SK-N-SH (cell line): Measurements from ENCODE around the gene POU2F1. TPM values are rescaled to one million over a fixed set of nuclear protein-coding genes. Genes with fewer than 3 reads are reported as not detected.

Experiments used
- CTCF ChIA-PET: fragments of 300-600, 350-600 bp; formaldehyde crosslinking; extraction: SDS; loops from one replicate; lab custom pipeline; 2021; lab: Yijun Ruan, JAX
- POLR2A ChIA-PET: fragments of 350-600 bp; sonication (Branson Sonifier 250); formaldehyde crosslinking; extraction: SDS; loops from one replicate; lab custom pipeline; 2020; ENCODE audit warnings: antibody characterized with exemption, inconsistent platforms; lab: Yijun Ruan, JAX
- DNase-seq: peaks from one replicate; pipeline ENCODE4 v3.0.0; 2012
- H2AFZ ChIP-seq: fragments of 200-600 bp; sonication (generic); 2 replicates; pipeline ENCODE4 v1.8.1; 2016; ENCODE audit warnings: antibody characterized with exemption, mild to moderate bottlenecking, low read depth
- H3F3A ChIP-seq: fragments of 200-600 bp; sonication (generic); replicated peaks from 2 replicates; pipeline ENCODE3; 2016; ENCODE audit warnings: antibody characterized with exemption, mild to moderate bottlenecking; ENCODE audit not compliant: insufficient read depth
- H3K27ac ChIP-seq, 2 experiments: fragments of 200-500 bp in 1 of 2; fragments of 200-600 bp in 1 of 2; sonication (Bioruptor generic) in 1 of 2; sonication (generic), shearing (Covaris generic) in 1 of 2; 2 replicates each; pipeline versions ENCODE4 v1.5.1 to v1.6.1; 2014 to 2016; ENCODE audit warnings: low read depth in 2 of 2, inconsistent platforms in 1 of 2, low read length in 1 of 2, mild to moderate bottlenecking in 1 of 2, mixed read lengths in 1 of 2
- H3K27me3 ChIP-seq: fragments of 200-600 bp; sonication (generic), shearing (Covaris generic); 2 replicates; pipeline ENCODE4 v1.6.1; 2016; ENCODE audit warnings: mixed run types; ENCODE audit not compliant: insufficient read depth
- H3K36me3 ChIP-seq, 2 experiments: fragments of 200-500 bp in 1 of 2; fragments of 200-600 bp in 1 of 2; sonication (Bioruptor generic) in 1 of 2; sonication (generic) in 1 of 2; replicated peaks in 1 of 2; 2 replicates each; pipeline versions ENCODE3 to v1.5.1; 2014 to 2016; ENCODE audit warnings: low read length in 1 of 2, mild to moderate bottlenecking in 1 of 2; ENCODE audit not compliant: insufficient read depth in 2 of 2, control insufficient read depth in 1 of 2
- H3K4me1 ChIP-seq, 2 experiments: fragments of 200-500 bp in 1 of 2; fragments of 200-600 bp in 1 of 2; sonication (Bioruptor generic) in 1 of 2; sonication (generic), shearing (Covaris generic) in 1 of 2; 2 replicates each; pipeline versions ENCODE4 v1.5.1 to v1.6.1; 2014 to 2016; ENCODE audit warnings: low read depth in 1 of 2, low read length in 1 of 2, mixed run types in 1 of 2; ENCODE audit not compliant: insufficient read depth in 2 of 2, control insufficient read depth in 1 of 2
- H3K4me2 ChIP-seq: fragments of 200-600 bp; sonication (generic), shearing (Covaris generic); 2 replicates; pipeline ENCODE4 v1.6.1; 2017; ENCODE audit warnings: mixed run types
- H3K4me3 ChIP-seq, 2 experiments: fragments of 200-500 bp in 1 of 2; fragments of 200-600 bp in 1 of 2; sonication (Bioruptor generic) in 1 of 2; sonication (generic), shearing (Covaris generic) in 1 of 2; 2 replicates each; pipeline versions ENCODE4 v1.5.1 to v1.8.1; 2014 to 2016; ENCODE audit warnings: low read depth in 2 of 2, inconsistent platforms in 1 of 2, low read length in 1 of 2, mild to moderate bottlenecking in 1 of 2, mixed read lengths in 1 of 2, moderate library complexity in 1 of 2
- H3K79me2 ChIP-seq: fragments of 200-600 bp; sonication (generic); 2 replicates; pipeline ENCODE4 v1.8.1; 2017; ENCODE audit warnings: mild to moderate bottlenecking; ENCODE audit not compliant: insufficient read depth
- H3K9ac ChIP-seq: fragments of 200-600 bp; sonication (generic); 2 replicates; pipeline ENCODE4 v1.6.1; 2017; ENCODE audit warnings: mixed run types
- H3K9me2 ChIP-seq: fragments of 200-600 bp; sonication (generic); 2 replicates; pipeline ENCODE4 v1.6.1; 2017; ENCODE audit warnings: mixed run types
- H3K9me3 ChIP-seq: fragments of 200-600 bp; sonication (generic); 2 replicates; pipeline ENCODE4 v1.6.1; 2017; ENCODE audit warnings: mixed run types, mild to moderate bottlenecking, moderate library complexity
- H4K20me1 ChIP-seq: fragments of 200-600 bp; sonication (generic); 2 replicates; pipeline ENCODE4 v1.6.1; 2017; ENCODE audit warnings: mild to moderate bottlenecking, mixed run types; ENCODE audit not compliant: insufficient read depth
- CHD2 ChIP-seq: fragments of 150-350 bp; IDR thresholded peaks from 2 replicates; pipeline ENCODE4 v1.6.1; 2018; ENCODE audit warnings: low read length; ENCODE audit not compliant: partially characterized antibody
- FOXJ3 ChIP-seq: sonication (generic); formaldehyde crosslinking; IDR thresholded peaks from 2 replicates; pipeline ENCODE4 v1.5.1; 2020; ENCODE audit warnings: mild to moderate bottlenecking, missing genetic modification reagents
- GATA2 ChIP-seq: sonication (generic); formaldehyde crosslinking; IDR thresholded peaks from 2 replicates; pipeline ENCODE4 v1.5.0; 2020; ENCODE audit warnings: mild to moderate bottlenecking, missing genetic modification reagents
- IRF3 ChIP-seq: fragments of 150-350 bp; IDR thresholded peaks from 2 replicates; pipeline ENCODE4 v1.6.1; 2016; ENCODE audit warnings: mild to moderate bottlenecking, low read depth, low read length
- JUND ChIP-seq: IDR thresholded peaks from 2 replicates; pipeline ENCODE4 v1.4.0; 2012
- MAX ChIP-seq: IDR thresholded peaks from 2 replicates; pipeline ENCODE4 v1.4.0; 2012; ENCODE audit warnings: low read depth
- MXI1 ChIP-seq: IDR thresholded peaks from 2 replicates; pipeline ENCODE4 v1.6.1; 2012; ENCODE audit warnings: mild to moderate bottlenecking, low read depth, low read length, improper control_type of control experiment
- NFIC ChIP-seq: IDR thresholded peaks from 2 replicates; pipeline ENCODE4 v1.4.0; 2012; ENCODE audit warnings: borderline replicate concordance
- PBX3 ChIP-seq: IDR thresholded peaks from 2 replicates; pipeline ENCODE4; 2012
- RAD21 ChIP-seq: IDR thresholded peaks from 2 replicates; pipeline ENCODE4 v1.6.1; 2012; ENCODE audit warnings: mild to moderate bottlenecking, low read length
- RCOR1 ChIP-seq: fragments of 150-350 bp; IDR thresholded peaks from 2 replicates; pipeline ENCODE4 v1.6.1; 2017; ENCODE audit warnings: antibody characterized with exemption, low read length
- REST ChIP-seq: IDR thresholded peaks from 2 replicates; pipeline ENCODE4 v1.6.1; 2012; ENCODE audit warnings: mild to moderate bottlenecking, low read depth, low read length, moderate library complexity
- RFX5 ChIP-seq: IDR thresholded peaks from 2 replicates; pipeline ENCODE4 v1.6.1; 2012; ENCODE audit warnings: mild to moderate bottlenecking, improper control_type of control experiment, low read length
- SIN3A ChIP-seq: IDR thresholded peaks from 2 replicates; pipeline ENCODE4 v1.6.1; 2012; ENCODE audit warnings: low read depth, mild to moderate bottlenecking, low read length, moderate library complexity, borderline replicate concordance
- TAF1 ChIP-seq: IDR thresholded peaks from 2 replicates; pipeline ENCODE4 v1.6.1; 2012; ENCODE audit warnings: low read depth, mild to moderate bottlenecking, low read length, moderate library complexity, borderline replicate concordance
- TCF12 ChIP-seq: IDR thresholded peaks from 2 replicates; pipeline ENCODE4 v1.4.0; 2012
- TEAD4 ChIP-seq: IDR thresholded peaks from 2 replicates; pipeline ENCODE4 v1.4.0; 2012; ENCODE audit warnings: mild to moderate bottlenecking, borderline replicate concordance; ENCODE audit not compliant: insufficient read depth
- USF1 ChIP-seq: IDR thresholded peaks from 2 replicates; pipeline ENCODE4 v1.4.0; 2012; ENCODE audit warnings: low read depth, borderline replicate concordance
- ZBTB33 ChIP-seq: IDR thresholded peaks from 2 replicates; pipeline ENCODE4 v1.4.0; 2012; ENCODE audit warnings: low read depth, borderline replicate concordance
- polyA plus RNA-seq, 3 experiments: library from polyadenylated mRNA; depleted of rRNA; stranded (reverse); fragments of >200 nt; gene quantifications; 2 replicates each; pipeline ENCODE4 v1.2.3, GENCODE V29; 2012

Gene POU2F1
- polyA plus RNA-seq, 1 of the 3 experiments (the other 2 are of a cell fraction) = 1.2 TPM

GRCh38 chr1:167292216-167292615 is 71.5 kb downstream of the POU2F1 start:
- peaks cover 4% of the 10 kb centered on the region; the same call in 1 of the 2 replicates for H4K20me1 ChIP-seq
- no peak overlapping the region for H3K4me2 ChIP-seq
- H3K9me2 ChIP-seq = no peaks in the 10 kb centered on the region
- H3K9ac ChIP-seq = no peak overlapping the region
- no peak overlapping the region for H3K4me3 ChIP-seq
- H3K4me1 ChIP-seq = peaks cover 0 to 3% of the 10 kb centered on the region in 2 experiments; a peak in 1 of 4 replicates
- no peaks in the 10 kb centered on the region for H3K27me3 ChIP-seq
- H2AFZ ChIP-seq = no peak overlapping the region
- no peaks in the 10 kb centered on the region for H3K9me3 ChIP-seq
- H3K79me2 ChIP-seq = peaks cover 23% of the 10 kb centered on the region
- DNase-seq = no peak
- no peak for TF ChIP-seq TAF1
- no peak for TF ChIP-seq JUND
- TF ChIP-seq GATA2 = no peak
- TF ChIP-seq MXI1 = no peak
- TF ChIP-seq FOXJ3 (CRISPR knock-in tag) = no peak
- TF ChIP-seq USF1 = no peak
- no peak for TF ChIP-seq CHD2
- TF ChIP-seq IRF3 = no peak
- TF ChIP-seq PBX3 = no peak
- TF ChIP-seq SIN3A = no peak
- no peak for TF ChIP-seq RAD21
- TF ChIP-seq TEAD4 = no peak
- TF ChIP-seq ZBTB33 = no peak
- TF ChIP-seq TCF12 = no peak
- TF ChIP-seq REST = no peak
- no peak for TF ChIP-seq RFX5
- TF ChIP-seq NFIC = no peak
- no peak for TF ChIP-seq RCOR1
- TF ChIP-seq MAX = no peak
- CTCF ChIA-PET = interaction anchor here (0.6 to 2.6 kb wide), 2 partner anchors 24 to 90 kb away, joined by 3 to 10 read pairs; no protein-coding TSS in a partner anchor
- POLR2A ChIA-PET = no interaction called here
- H3F3A ChIP-seq = no peaks in the 10 kb centered on the region
- H3K36me3 ChIP-seq = no peaks in the 10 kb centered on the region
- H3K27ac ChIP-seq = peak overlapping the region in 1 of 2 experiments; percentile 5; a peak in 1 of 4 replicates
